Measurements from ENCODE around the gene ATOH1. TPM values are rescaled to one million over a fixed set of nuclear protein-coding genes. Genes with fewer than 3 reads are reported as not detected.

The ATOH1 gene
- total RNA-seq, 1 experiment from 2014 or later: not detected

GRCh38 chr4:93870876-93871458, 42.4 kb downstream of the ATOH1 start:
- no peaks in the 10 kb centered on the region for H3K36me3 ChIP-seq (ENCODE audit: control insufficient read depth, insufficient read depth, low read length)
- H3K4me3 ChIP-seq (ENCODE audit: low read depth in 2 of 2, low read length in 2 of 2): no peak overlapping the region
- CTCF ChIA-PET: no interaction called here
- no peaks in the 10 kb centered on the region for H3K4me1 ChIP-seq (ENCODE audit: control insufficient read depth, insufficient read depth, low read length)
- in situ Hi-C loops (cut with HindIII; ENCODE audit: low pct_unique_long_range_greater_than_20kb, low sequenced_read_pairs): no loop called here
- ATAC-seq: no peak
- no peak for DNase-seq (ENCODE audit: low read depth, low spot score)
- intact Hi-C loops (cut with micrococcal nuclease; ENCODE audit: unreplicated experiment): no loop called here
- no TSS peak for BruUV-seq (replicated peaks)
- H3K27ac ChIP-seq (ENCODE audit: low read length): no peak overlapping the region
- no peak for TF ChIP-seq SIN3A (IDR thresholded peaks at IDR 0.05; ENCODE audit: borderline replicate concordance, insufficient read depth, low read depth, low read length)
- no peak for TF ChIP-seq REST (IDR thresholded peaks at IDR 0.05; ENCODE audit: insufficient read depth in 1 of 2, low read depth in 2 of 2, low read length in 1 of 2)
- TF ChIP-seq TCF7L2 (IDR thresholded peaks at IDR 0.05; ENCODE audit: low read depth, low read length): no peak
- no peak for TF ChIP-seq POLR2AphosphoS5 (IDR thresholded peaks at IDR 0.05; ENCODE audit: low read depth, low read length)
- TF ChIP-seq CTCF (IDR thresholded peaks at IDR 0.05): no peak
- no peaks in the 10 kb centered on the region for H3K9me3 ChIP-seq (ENCODE audit: control insufficient read depth, insufficient read depth, low read depth, low read length)
- no peaks in the 10 kb centered on the region for H3K27me3 ChIP-seq (ENCODE audit: control insufficient read depth, insufficient read depth, low read length)
- POLR2A ChIA-PET: no interaction called here

GRCh38 chr4:93876754-93877153, 48.2 kb downstream of the ATOH1 start:
- ChIA-PET CTCF (no interaction called here), POLR2A (no interaction called here)
- Histone ChIP-seq H3K27me3 (ENCODE audit: control insufficient read depth, insufficient read depth, low read length) (no peaks in the 10 kb centered on the region; the same call in 1 of the 2 replicates), H3K4me3 (ENCODE audit: low read depth in 2 of 2, low read length in 2 of 2) (no peak overlapping the region), H3K4me1 (ENCODE audit: control insufficient read depth, insufficient read depth, low read length) (no peaks in the 10 kb centered on the region), H3K36me3 (ENCODE audit: control insufficient read depth, insufficient read depth, low read length) (no peaks in the 10 kb centered on the region; the same call in 1 of the 2 replicates), H3K9me3 (ENCODE audit: control insufficient read depth, insufficient read depth, low read depth, low read length) (no peaks in the 10 kb centered on the region), H3K27ac (ENCODE audit: low read length) (no peak overlapping the region)
- ATAC-seq (no peak), DNase-seq (ENCODE audit: low read depth, low spot score) (no peak)
- in situ Hi-C loops (cut with HindIII; ENCODE audit: low pct_unique_long_range_greater_than_20kb, low sequenced_read_pairs): no loop called here
- TF ChIP-seq TCF7L2 (IDR thresholded peaks at IDR 0.05; ENCODE audit: low read depth, low read length): no peak
- TF ChIP-seq REST (IDR thresholded peaks at IDR 0.05; ENCODE audit: insufficient read depth in 1 of 2, low read depth in 2 of 2, low read length in 1 of 2): no peak
- no peak for TF ChIP-seq POLR2AphosphoS5 (IDR thresholded peaks at IDR 0.05; ENCODE audit: low read depth, low read length)
- no peak for TF ChIP-seq CTCF (IDR thresholded peaks at IDR 0.05)
- no peak for TF ChIP-seq SIN3A (IDR thresholded peaks at IDR 0.05; ENCODE audit: borderline replicate concordance, insufficient read depth, low read depth, low read length)
- intact Hi-C loops (cut with micrococcal nuclease; ENCODE audit: unreplicated experiment): no loop called here
- no TSS peak for BruUV-seq (replicated peaks)
